ENCODE measurements around the gene ACSL1.

DNA sequence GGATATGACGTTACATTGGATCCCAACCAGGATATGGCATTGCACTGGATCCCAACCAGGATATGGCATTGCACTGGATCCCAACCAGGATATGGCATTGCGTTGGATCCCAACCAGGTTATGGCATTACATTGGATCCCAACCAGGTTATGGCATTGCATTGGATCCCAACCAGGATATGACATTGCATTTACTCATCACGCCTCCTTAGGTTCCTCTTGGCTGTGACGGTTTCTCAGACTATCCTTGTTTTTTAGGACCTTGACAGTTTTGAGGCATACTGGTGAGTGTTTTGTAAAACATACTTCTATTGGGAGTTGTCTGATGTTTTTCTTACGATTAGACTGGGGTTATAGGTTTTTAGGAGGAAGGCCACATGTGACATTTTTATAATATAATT is 5.4 kb upstream of the ACSL1 start:
- TF ChIP-seq, protein P1, sequence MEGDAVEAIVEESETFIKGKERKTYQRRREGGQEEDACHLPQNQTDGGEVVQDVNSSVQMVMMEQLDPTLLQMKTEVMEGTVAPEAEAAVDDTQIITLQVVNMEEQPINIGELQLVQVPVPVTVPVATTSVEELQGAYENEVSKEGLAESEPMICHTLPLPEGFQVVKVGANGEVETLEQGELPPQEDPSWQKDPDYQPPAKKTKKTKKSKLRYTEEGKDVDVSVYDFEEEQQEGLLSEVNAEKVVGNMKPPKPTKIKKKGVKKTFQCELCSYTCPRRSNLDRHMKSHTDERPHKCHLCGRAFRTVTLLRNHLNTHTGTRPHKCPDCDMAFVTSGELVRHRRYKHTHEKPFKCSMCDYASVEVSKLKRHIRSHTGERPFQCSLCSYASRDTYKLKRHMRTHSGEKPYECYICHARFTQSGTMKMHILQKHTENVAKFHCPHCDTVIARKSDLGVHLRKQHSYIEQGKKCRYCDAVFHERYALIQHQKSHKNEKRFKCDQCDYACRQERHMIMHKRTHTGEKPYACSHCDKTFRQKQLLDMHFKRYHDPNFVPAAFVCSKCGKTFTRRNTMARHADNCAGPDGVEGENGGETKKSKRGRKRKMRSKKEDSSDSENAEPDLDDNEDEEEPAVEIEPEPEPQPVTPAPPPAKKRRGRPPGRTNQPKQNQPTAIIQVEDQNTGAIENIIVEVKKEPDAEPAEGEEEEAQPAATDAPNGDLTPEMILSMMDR (IDR thresholded peaks at IDR 0.05; ENCODE audit: low read depth, low read length), result no peak
- no peak for TF ChIP-seq POLR2A (IDR thresholded peaks at IDR 0.05; ENCODE audit: extremely low read depth, insufficient read length)

All from NB4 (cell line).